SK-N-SH (cell line): ENCODE results near the gene FMNL2. TPM values are rescaled to one million over a fixed set of nuclear protein-coding genes. Genes with fewer than 3 reads are reported as not detected.

ENCODE experiments used
- CTCF ChIA-PET: fragments of 300-600, 350-600 bp; formaldehyde crosslinking; extraction: SDS; loops from one replicate; lab custom pipeline; 2021; lab: Yijun Ruan, JAX
- POLR2A ChIA-PET: fragments of 350-600 bp; sonication (Branson Sonifier 250); formaldehyde crosslinking; extraction: SDS; loops from one replicate; lab custom pipeline; 2020; ENCODE audit warnings: antibody characterized with exemption, inconsistent platforms; lab: Yijun Ruan, JAX
- DNase-seq: peaks from one replicate; pipeline ENCODE4 v3.0.0; 2012
- H2AFZ ChIP-seq: fragments of 200-600 bp; sonication (generic); 2 replicates; pipeline ENCODE4 v1.8.1; 2016; ENCODE audit warnings: antibody characterized with exemption, mild to moderate bottlenecking, low read depth
- H3F3A ChIP-seq: fragments of 200-600 bp; sonication (generic); replicated peaks from 2 replicates; pipeline ENCODE3; 2016; ENCODE audit warnings: antibody characterized with exemption, mild to moderate bottlenecking; ENCODE audit not compliant: insufficient read depth
- H3K27ac ChIP-seq, 2 experiments: fragments of 200-500 bp in 1 of 2; fragments of 200-600 bp in 1 of 2; sonication (Bioruptor generic) in 1 of 2; sonication (generic), shearing (Covaris generic) in 1 of 2; 2 replicates each; pipeline versions ENCODE4 v1.5.1 to v1.6.1; 2014 to 2016; ENCODE audit warnings: low read depth in 2 of 2, inconsistent platforms in 1 of 2, low read length in 1 of 2, mild to moderate bottlenecking in 1 of 2, mixed read lengths in 1 of 2
- H3K27me3 ChIP-seq: fragments of 200-600 bp; sonication (generic), shearing (Covaris generic); 2 replicates; pipeline ENCODE4 v1.6.1; 2016; ENCODE audit warnings: mixed run types; ENCODE audit not compliant: insufficient read depth
- H3K36me3 ChIP-seq, 2 experiments: fragments of 200-500 bp in 1 of 2; fragments of 200-600 bp in 1 of 2; sonication (Bioruptor generic) in 1 of 2; sonication (generic) in 1 of 2; replicated peaks in 1 of 2; 2 replicates each; pipeline versions ENCODE3 to v1.5.1; 2014 to 2016; ENCODE audit warnings: low read length in 1 of 2, mild to moderate bottlenecking in 1 of 2; ENCODE audit not compliant: insufficient read depth in 2 of 2, control insufficient read depth in 1 of 2
- H3K4me1 ChIP-seq, 2 experiments: fragments of 200-500 bp in 1 of 2; fragments of 200-600 bp in 1 of 2; sonication (Bioruptor generic) in 1 of 2; sonication (generic), shearing (Covaris generic) in 1 of 2; 2 replicates each; pipeline versions ENCODE4 v1.5.1 to v1.6.1; 2014 to 2016; ENCODE audit warnings: low read depth in 1 of 2, low read length in 1 of 2, mixed run types in 1 of 2; ENCODE audit not compliant: insufficient read depth in 2 of 2, control insufficient read depth in 1 of 2
- H3K4me2 ChIP-seq: fragments of 200-600 bp; sonication (generic), shearing (Covaris generic); 2 replicates; pipeline ENCODE4 v1.6.1; 2017; ENCODE audit warnings: mixed run types
- H3K4me3 ChIP-seq, 2 experiments: fragments of 200-500 bp in 1 of 2; fragments of 200-600 bp in 1 of 2; sonication (Bioruptor generic) in 1 of 2; sonication (generic), shearing (Covaris generic) in 1 of 2; 2 replicates each; pipeline versions ENCODE4 v1.5.1 to v1.8.1; 2014 to 2016; ENCODE audit warnings: low read depth in 2 of 2, inconsistent platforms in 1 of 2, low read length in 1 of 2, mild to moderate bottlenecking in 1 of 2, mixed read lengths in 1 of 2, moderate library complexity in 1 of 2
- H3K79me2 ChIP-seq: fragments of 200-600 bp; sonication (generic); 2 replicates; pipeline ENCODE4 v1.8.1; 2017; ENCODE audit warnings: mild to moderate bottlenecking; ENCODE audit not compliant: insufficient read depth
- H3K9ac ChIP-seq: fragments of 200-600 bp; sonication (generic); 2 replicates; pipeline ENCODE4 v1.6.1; 2017; ENCODE audit warnings: mixed run types
- H3K9me2 ChIP-seq: fragments of 200-600 bp; sonication (generic); 2 replicates; pipeline ENCODE4 v1.6.1; 2017; ENCODE audit warnings: mixed run types
- H3K9me3 ChIP-seq: fragments of 200-600 bp; sonication (generic); 2 replicates; pipeline ENCODE4 v1.6.1; 2017; ENCODE audit warnings: mixed run types, mild to moderate bottlenecking, moderate library complexity
- H4K20me1 ChIP-seq: fragments of 200-600 bp; sonication (generic); 2 replicates; pipeline ENCODE4 v1.6.1; 2017; ENCODE audit warnings: mild to moderate bottlenecking, mixed run types; ENCODE audit not compliant: insufficient read depth
- ELF1 ChIP-seq: IDR thresholded peaks from 2 replicates; pipeline ENCODE4 v1.4.0; 2012
- EZH2phosphoT487 ChIP-seq: fragments of 200-600 bp; sonication (generic); IDR thresholded peaks from 2 replicates; pipeline ENCODE4 v1.6.1; 2017; ENCODE audit warnings: low read depth, mixed run types, mild to moderate bottlenecking, antibody characterized with exemption, moderate library complexity, borderline replicate concordance
- FOSL2 ChIP-seq: IDR thresholded peaks from 2 replicates; pipeline ENCODE4 v1.4.0; 2012; ENCODE audit warnings: low read depth, mild to moderate bottlenecking, moderate library complexity, borderline replicate concordance
- FOXJ3 ChIP-seq: sonication (generic); formaldehyde crosslinking; IDR thresholded peaks from 2 replicates; pipeline ENCODE4 v1.5.1; 2020; ENCODE audit warnings: mild to moderate bottlenecking, missing genetic modification reagents
- FOXM1 ChIP-seq: IDR thresholded peaks from 2 replicates; pipeline ENCODE4 v1.4.0; 2012; ENCODE audit warnings: low read depth, mild to moderate bottlenecking
- MAX ChIP-seq: IDR thresholded peaks from 2 replicates; pipeline ENCODE4 v1.4.0; 2012; ENCODE audit warnings: low read depth
- MXI1 ChIP-seq: IDR thresholded peaks from 2 replicates; pipeline ENCODE4 v1.6.1; 2012; ENCODE audit warnings: mild to moderate bottlenecking, low read depth, low read length, improper control_type of control experiment
- POLR2AphosphoS5 ChIP-seq: IDR thresholded peaks from 2 replicates; pipeline ENCODE4 v1.6.1; 2012; ENCODE audit warnings: low read depth, low read length
- RCOR1 ChIP-seq: fragments of 150-350 bp; IDR thresholded peaks from 2 replicates; pipeline ENCODE4 v1.6.1; 2017; ENCODE audit warnings: antibody characterized with exemption, low read length
- SIN3A ChIP-seq: IDR thresholded peaks from 2 replicates; pipeline ENCODE4 v1.6.1; 2012; ENCODE audit warnings: low read depth, mild to moderate bottlenecking, low read length, moderate library complexity, borderline replicate concordance
- SMC3 ChIP-seq: IDR thresholded peaks from 2 replicates; pipeline ENCODE4 v1.6.1; 2012; ENCODE audit warnings: low read depth, low read length, improper control_type of control experiment
- TAF1 ChIP-seq: IDR thresholded peaks from 2 replicates; pipeline ENCODE4 v1.6.1; 2012; ENCODE audit warnings: low read depth, mild to moderate bottlenecking, low read length, moderate library complexity, borderline replicate concordance
- WGBS: methylation state at CpG from one replicate; pipeline ENCODE4 v1.1.6; 2017; ENCODE audit warnings: low lambda C conversion rate; 5-methylcytosine and 5-hydroxymethylcytosine counted together
- polyA plus RNA-seq, 3 experiments: library from polyadenylated mRNA; depleted of rRNA; stranded (reverse); fragments of >200 nt; gene quantifications; 2 replicates each; pipeline ENCODE4 v1.2.3, GENCODE V29; 2012
- TF ChIP-seq, protein P1 (sequence below): fragments of 150-350 bp; IDR thresholded peaks from 2 replicates; pipeline ENCODE4 v1.6.1; 2016; ENCODE audit warnings: mild to moderate bottlenecking, low read depth, low read length
- TF ChIP-seq, protein P2 (sequence below): fragments of 150-350 bp; IDR thresholded peaks from 2 replicates; pipeline ENCODE4 v1.6.1; 2017; ENCODE audit warnings: antibody characterized with exemption, low read length, low read depth, borderline replicate concordance
- TF ChIP-seq, protein P3 (sequence below): IDR thresholded peaks from 2 replicates; pipeline ENCODE4 v1.4.0; 2012; ENCODE audit warnings: low read depth, borderline replicate concordance

The FMNL2 gene
- polyA plus RNA-seq, 1 of the 3 experiments (the other 2 are of a cell fraction) = 14.5 TPM

GRCh38 chr2:152372438-152372984, 37.5 kb downstream of the FMNL2 start (continued):
- TF ChIP-seq, protein P1, sequence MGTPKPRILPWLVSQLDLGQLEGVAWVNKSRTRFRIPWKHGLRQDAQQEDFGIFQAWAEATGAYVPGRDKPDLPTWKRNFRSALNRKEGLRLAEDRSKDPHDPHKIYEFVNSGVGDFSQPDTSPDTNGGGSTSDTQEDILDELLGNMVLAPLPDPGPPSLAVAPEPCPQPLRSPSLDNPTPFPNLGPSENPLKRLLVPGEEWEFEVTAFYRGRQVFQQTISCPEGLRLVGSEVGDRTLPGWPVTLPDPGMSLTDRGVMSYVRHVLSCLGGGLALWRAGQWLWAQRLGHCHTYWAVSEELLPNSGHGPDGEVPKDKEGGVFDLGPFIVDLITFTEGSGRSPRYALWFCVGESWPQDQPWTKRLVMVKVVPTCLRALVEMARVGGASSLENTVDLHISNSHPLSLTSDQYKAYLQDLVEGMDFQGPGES = no peak
- TF ChIP-seq MAX (no peak), POLR2AphosphoS5 (no peak)

DNA sequence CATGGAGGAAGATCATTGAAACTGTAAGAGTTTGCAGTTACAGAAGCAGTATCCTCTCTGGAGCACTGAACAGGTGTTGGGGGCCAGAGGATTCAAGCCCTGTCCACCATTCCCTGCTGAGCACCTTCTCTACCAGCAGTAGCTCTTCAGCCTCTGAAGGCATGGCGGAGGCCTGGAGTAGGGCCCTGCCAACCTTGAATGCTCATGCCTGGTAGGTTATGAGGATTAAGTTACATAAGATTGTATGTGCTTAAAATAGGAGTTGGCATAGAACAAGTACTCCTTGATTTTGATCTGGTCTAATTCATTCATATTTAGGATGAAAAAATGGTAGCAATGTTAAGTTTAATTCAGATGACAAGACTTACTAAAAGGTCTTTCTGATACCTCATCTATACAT, 40.2 kb downstream of the FMNL2 start:
- CTCF ChIA-PET = interaction anchor here (0.9 kb wide), 1 partner anchor 44 kb away, joined by 3 read pairs; no protein-coding TSS in a partner anchor
- Histone ChIP-seq H3K27me3 (no peaks in the 10 kb centered on the region), H3K27ac (no peak overlapping the region), H3K4me1 (peaks cover 6 to 7% of the 10 kb centered on the region in 2 experiments; a peak in 3 of 4 replicates)
- TF ChIP-seq MAX (no peak), FOSL2 (no peak), RCOR1 (no peak), SMC3 (no peak), TAF1 (no peak), SIN3A (no peak), ELF1 (no peak)
- TF ChIP-seq, protein P2, sequence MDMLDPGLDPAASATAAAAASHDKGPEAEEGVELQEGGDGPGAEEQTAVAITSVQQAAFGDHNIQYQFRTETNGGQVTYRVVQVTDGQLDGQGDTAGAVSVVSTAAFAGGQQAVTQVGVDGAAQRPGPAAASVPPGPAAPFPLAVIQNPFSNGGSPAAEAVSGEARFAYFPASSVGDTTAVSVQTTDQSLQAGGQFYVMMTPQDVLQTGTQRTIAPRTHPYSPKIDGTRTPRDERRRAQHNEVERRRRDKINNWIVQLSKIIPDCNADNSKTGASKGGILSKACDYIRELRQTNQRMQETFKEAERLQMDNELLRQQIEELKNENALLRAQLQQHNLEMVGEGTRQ = no peak
- TF ChIP-seq, all 33 proteins: peak for 0
- Histone ChIP-seq H3K9me3 (no peaks in the 10 kb centered on the region), H3K4me2 (no peak overlapping the region), H3K36me3 (no peaks in the 10 kb centered on the region), H3K79me2 (peaks cover 28% of the 10 kb centered on the region), H4K20me1 (0 out of 2 replicates have a peak, but pooled peaks cover 4% of the 10 kb centered on the region), H3K4me3 (no peak overlapping the region), H3K9me2 (no peaks in the 10 kb centered on the region), H2AFZ (no peak overlapping the region), H3K9ac (no peak overlapping the region), H3F3A (no peaks in the 10 kb centered on the region)
- POLR2A ChIA-PET = no interaction called here
- 90% methylated on average over 1 of the region's 1 CpG for WGBS
- no peak for DNase-seq

GRCh38 chr2:152376385-152376784, 41.4 kb downstream of the FMNL2 start:
- no peak overlapping the region for H3K27ac ChIP-seq
- H4K20me1 ChIP-seq = 0 out of 2 replicates have a peak, but pooled peaks cover 10% of the 10 kb centered on the region
- no peak overlapping the region for H3K9ac ChIP-seq
- peaks cover 8 to 13% of the 10 kb centered on the region in 2 experiments; a peak in 3 of 4 replicates for H3K4me1 ChIP-seq
- no peaks in the 10 kb centered on the region for H3K36me3 ChIP-seq
- H3K79me2 ChIP-seq = peaks cover 23% of the 10 kb centered on the region
- H3K4me3 ChIP-seq = no peak overlapping the region
- H3F3A ChIP-seq = no peaks in the 10 kb centered on the region
- H3K9me3 ChIP-seq = no peaks in the 10 kb centered on the region
- no peak overlapping the region for H2AFZ ChIP-seq
- ChIA-PET CTCF (interaction anchor here (0.7 kb wide), 1 partner anchor 11 kb away, joined by 3 read pairs; no protein-coding TSS in a partner anchor), POLR2A (interaction anchor here (0.6 kb wide), 1 partner anchor 135 kb away, joined by 3 read pairs; no protein-coding TSS in a partner anchor)
- 95% methylated on average over 2 of the region's 2 CpGs for WGBS
- no peaks in the 10 kb centered on the region for H3K27me3 ChIP-seq
- H3K4me2 ChIP-seq = no peak overlapping the region
- no peak for DNase-seq
- no peaks in the 10 kb centered on the region for H3K9me2 ChIP-seq
- no peak for TF ChIP-seq EZH2phosphoT487
- TF ChIP-seq MXI1 = no peak
- TF ChIP-seq FOXJ3 (CRISPR knock-in tag) = no peak
- TF ChIP-seq, protein P3, sequence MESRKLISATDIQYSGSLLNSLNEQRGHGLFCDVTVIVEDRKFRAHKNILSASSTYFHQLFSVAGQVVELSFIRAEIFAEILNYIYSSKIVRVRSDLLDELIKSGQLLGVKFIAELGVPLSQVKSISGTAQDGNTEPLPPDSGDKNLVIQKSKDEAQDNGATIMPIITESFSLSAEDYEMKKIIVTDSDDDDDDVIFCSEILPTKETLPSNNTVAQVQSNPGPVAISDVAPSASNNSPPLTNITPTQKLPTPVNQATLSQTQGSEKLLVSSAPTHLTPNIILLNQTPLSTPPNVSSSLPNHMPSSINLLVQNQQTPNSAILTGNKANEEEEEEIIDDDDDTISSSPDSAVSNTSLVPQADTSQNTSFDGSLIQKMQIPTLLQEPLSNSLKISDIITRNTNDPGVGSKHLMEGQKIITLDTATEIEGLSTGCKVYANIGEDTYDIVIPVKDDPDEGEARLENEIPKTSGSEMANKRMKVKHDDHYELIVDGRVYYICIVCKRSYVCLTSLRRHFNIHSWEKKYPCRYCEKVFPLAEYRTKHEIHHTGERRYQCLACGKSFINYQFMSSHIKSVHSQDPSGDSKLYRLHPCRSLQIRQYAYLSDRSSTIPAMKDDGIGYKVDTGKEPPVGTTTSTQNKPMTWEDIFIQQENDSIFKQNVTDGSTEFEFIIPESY = no peak
- TF ChIP-seq FOXM1 = no peak
- no peak for TF ChIP-seq MAX
